Osteoblast (primary cell): ENCODE measurements around the gene ESAM. TPM values are rescaled to one million over a fixed set of nuclear protein-coding genes. Genes with fewer than 3 reads are reported as not detected.

Experiments used
- DNase-seq: peaks from one replicate; pipeline ENCODE4 v3.0.0; 2011; ENCODE audit warnings: low spot score, mixed read lengths; ENCODE audit not compliant: insufficient read length; ENCODE audit errors: missing footprints
- H2AFZ ChIP-seq: 2 replicates; pipeline ENCODE4 v1.6.0; 2011; ENCODE audit warnings: mild to moderate bottlenecking, low read length
- H3K27ac ChIP-seq: 2 replicates; pipeline ENCODE4 v1.5.1; 2011; ENCODE audit warnings: mild to moderate bottlenecking, low read depth, low read length, moderate library complexity
- H3K27me3 ChIP-seq: 2 replicates; pipeline ENCODE4 v1.6.0; 2012; ENCODE audit warnings: mild to moderate bottlenecking, control low read depth, inconsistent platforms, low read length, moderate library complexity; ENCODE audit not compliant: insufficient read depth
- H3K36me3 ChIP-seq: 2 replicates; pipeline ENCODE4 v1.5.1; 2011; ENCODE audit warnings: mild to moderate bottlenecking, low read length, control low read depth, moderate library complexity; ENCODE audit not compliant: insufficient read depth
- H3K4me1 ChIP-seq: 2 replicates; pipeline ENCODE4 v1.5.1; 2011; ENCODE audit warnings: mild to moderate bottlenecking, low read length, control low read depth, moderate library complexity; ENCODE audit not compliant: insufficient read depth
- H3K4me2 ChIP-seq: 2 replicates; pipeline ENCODE4 v1.6.0; 2011; ENCODE audit warnings: mild to moderate bottlenecking, low read length; ENCODE audit not compliant: insufficient read depth
- H3K4me3 ChIP-seq: fragments of 200-600 bp; sonication (generic); 3 replicates; pipeline ENCODE4 v1.5.1; 2012; ENCODE audit warnings: mild to moderate bottlenecking, low read length, inconsistent platforms; ENCODE audit not compliant: insufficient read depth
- H3K79me2 ChIP-seq: 2 replicates; pipeline ENCODE4 v1.6.0; 2012; ENCODE audit warnings: mild to moderate bottlenecking, low read length, control low read depth, inconsistent platforms; ENCODE audit not compliant: insufficient read depth
- H3K9me3 ChIP-seq: 2 replicates; pipeline ENCODE4 v1.5.1; 2011; ENCODE audit warnings: low read depth, low read length, control low read depth
- H4K20me1 ChIP-seq: 2 replicates; pipeline ENCODE4 v1.6.0; 2012; ENCODE audit warnings: mild to moderate bottlenecking, low read length, control low read depth; ENCODE audit not compliant: insufficient read depth
- total RNA-seq: library from RNA; depleted of rRNA; stranded (reverse); fragments of >200 nt; gene quantifications from 2 replicates; pipeline ENCODE4 v1.2.3, GENCODE V29; 2012
- TF ChIP-seq, protein P1 (sequence below): IDR thresholded peaks from 2 replicates; pipeline ENCODE4 v1.5.1; 2011; ENCODE audit warnings: mild to moderate bottlenecking, low read depth, low read length, moderate library complexity; ENCODE audit errors: extremely low read depth

ESAM gene
- total RNA-seq, 1 donor: under 0.01 TPM

DNA sequence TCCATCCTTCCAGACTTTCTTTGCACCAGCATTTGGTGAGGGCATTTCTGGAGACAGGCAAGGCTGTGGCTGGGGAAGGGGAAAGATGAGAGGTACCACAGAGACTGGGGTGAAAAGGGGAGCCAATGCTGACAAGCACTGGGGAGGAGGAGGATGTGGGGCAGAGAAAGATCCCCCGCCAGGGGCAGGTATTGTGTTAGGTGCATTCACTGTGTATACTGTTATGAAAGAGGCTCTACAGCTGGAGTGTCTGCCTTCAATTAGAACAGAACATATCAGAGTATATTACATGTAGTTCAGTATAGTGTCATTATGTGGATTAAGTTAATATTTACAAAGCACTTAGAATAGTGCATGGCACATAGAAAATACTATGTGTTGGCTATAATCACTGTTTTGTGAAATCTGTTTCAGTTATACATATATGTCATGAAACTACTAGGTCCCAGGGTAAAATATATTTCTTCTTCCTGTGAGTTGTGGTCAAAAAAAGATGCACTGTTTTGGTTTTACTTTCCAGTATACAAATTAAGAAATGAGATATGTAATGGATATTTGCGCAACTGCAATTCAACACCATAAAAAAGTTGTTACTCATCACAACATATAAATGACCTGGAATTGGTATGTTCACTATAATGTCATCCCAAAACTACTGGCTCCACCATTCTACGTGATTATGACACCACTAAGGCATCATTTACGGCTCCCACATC, 29.7 kb upstream of the ESAM start:
- TF ChIP-seq, protein P1, sequence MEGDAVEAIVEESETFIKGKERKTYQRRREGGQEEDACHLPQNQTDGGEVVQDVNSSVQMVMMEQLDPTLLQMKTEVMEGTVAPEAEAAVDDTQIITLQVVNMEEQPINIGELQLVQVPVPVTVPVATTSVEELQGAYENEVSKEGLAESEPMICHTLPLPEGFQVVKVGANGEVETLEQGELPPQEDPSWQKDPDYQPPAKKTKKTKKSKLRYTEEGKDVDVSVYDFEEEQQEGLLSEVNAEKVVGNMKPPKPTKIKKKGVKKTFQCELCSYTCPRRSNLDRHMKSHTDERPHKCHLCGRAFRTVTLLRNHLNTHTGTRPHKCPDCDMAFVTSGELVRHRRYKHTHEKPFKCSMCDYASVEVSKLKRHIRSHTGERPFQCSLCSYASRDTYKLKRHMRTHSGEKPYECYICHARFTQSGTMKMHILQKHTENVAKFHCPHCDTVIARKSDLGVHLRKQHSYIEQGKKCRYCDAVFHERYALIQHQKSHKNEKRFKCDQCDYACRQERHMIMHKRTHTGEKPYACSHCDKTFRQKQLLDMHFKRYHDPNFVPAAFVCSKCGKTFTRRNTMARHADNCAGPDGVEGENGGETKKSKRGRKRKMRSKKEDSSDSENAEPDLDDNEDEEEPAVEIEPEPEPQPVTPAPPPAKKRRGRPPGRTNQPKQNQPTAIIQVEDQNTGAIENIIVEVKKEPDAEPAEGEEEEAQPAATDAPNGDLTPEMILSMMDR: no peak
- no peak for DNase-seq
- H4K20me1 ChIP-seq: peaks cover 77% of the 10 kb centered on the region

DNA sequence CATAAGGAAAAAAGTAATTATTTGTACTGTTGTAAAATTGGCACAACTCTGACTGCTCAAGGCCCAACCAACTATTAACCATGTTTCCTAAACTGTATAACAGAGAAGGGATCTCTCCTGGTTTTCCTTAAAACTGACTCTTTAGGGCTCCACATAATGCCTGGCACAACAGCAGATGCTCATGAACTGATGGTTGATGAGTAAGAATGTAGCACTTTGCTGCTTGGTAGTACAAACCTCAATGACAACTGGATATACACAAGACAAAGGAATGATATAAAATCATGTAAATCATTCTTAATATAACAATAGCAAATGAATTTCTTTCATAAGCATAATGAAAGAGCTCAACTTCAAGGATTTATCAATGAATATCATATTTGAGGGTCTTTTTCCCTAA, 26.4 kb upstream of the ESAM start:
- TF ChIP-seq, protein P1: no peak

More for the DNA sequence above, 29.7 kb upstream of the ESAM start:
- H3K4me2 ChIP-seq: no peak overlapping the region
- no peaks in the 10 kb centered on the region for H3K27me3 ChIP-seq
- H3K4me3 ChIP-seq: no peak overlapping the region
- no peaks in the 10 kb centered on the region for H3K4me1 ChIP-seq
- H3K27ac ChIP-seq: no peak overlapping the region
- H3K9me3 ChIP-seq: no peaks in the 10 kb centered on the region
- H2AFZ ChIP-seq: no peak overlapping the region
- H3K79me2 ChIP-seq: peaks cover 93% of the 10 kb centered on the region
- no peaks in the 10 kb centered on the region for H3K36me3 ChIP-seq

DNA sequence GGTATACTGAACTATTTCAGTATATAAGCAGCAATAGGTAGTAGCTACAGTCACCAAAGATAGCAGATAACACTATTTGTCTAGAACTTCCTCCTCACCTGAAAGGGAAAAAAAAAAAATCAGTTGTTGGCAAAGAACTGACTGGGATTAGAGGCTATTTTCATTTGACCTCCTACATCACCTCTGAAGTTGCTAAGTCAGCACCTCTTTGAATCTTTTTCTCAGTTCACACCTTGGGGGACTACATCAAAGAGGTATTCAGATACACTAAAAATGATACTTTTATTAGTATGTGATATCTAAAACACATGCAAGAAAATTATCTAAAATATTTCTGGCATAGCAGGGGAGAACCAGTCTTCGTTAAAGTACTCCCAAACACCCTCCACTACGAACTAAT, 22.0 kb upstream of the ESAM start:
- Histone ChIP-seq H3K79me2 (peaks cover 43% of the 10 kb centered on the region), H3K27me3 (no peaks in the 10 kb centered on the region)

More for the DNA sequence above, 26.4 kb upstream of the ESAM start:
- no peak overlapping the region for H2AFZ ChIP-seq
- no peak for DNase-seq
- H3K27me3 ChIP-seq: no peaks in the 10 kb centered on the region
- H3K4me1 ChIP-seq: no peaks in the 10 kb centered on the region
- H3K4me2 ChIP-seq: no peak overlapping the region
- H3K9me3 ChIP-seq: no peaks in the 10 kb centered on the region
- H3K79me2 ChIP-seq: peaks cover 83% of the 10 kb centered on the region
- no peak overlapping the region for H3K27ac ChIP-seq
- no peak overlapping the region for H3K4me3 ChIP-seq
- H3K36me3 ChIP-seq: no peaks in the 10 kb centered on the region
- peaks cover 68% of the 10 kb centered on the region for H4K20me1 ChIP-seq

DNA sequence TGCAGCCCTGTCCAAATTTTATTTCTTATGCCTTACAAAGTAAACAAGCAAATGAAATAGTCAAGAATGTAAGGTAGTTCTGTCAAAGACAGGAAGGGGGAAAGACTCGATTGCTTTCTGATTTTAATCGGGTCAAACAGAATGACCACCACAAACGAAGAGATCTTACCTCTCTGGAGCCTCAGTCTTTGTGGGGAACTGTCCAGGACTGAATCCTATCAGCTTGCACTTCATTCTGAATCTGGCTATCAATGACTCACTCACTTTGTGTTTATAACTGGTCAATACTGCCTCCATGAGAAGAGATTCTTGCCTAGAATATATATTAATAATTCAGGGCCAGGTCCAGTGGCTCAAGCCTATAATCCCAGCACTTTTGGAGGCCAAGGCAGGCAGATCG, 20.9 kb upstream of the ESAM start:
- peaks cover 25% of the 10 kb centered on the region for H4K20me1 ChIP-seq
- H3K27me3 ChIP-seq: no peaks in the 10 kb centered on the region
- no peak overlapping the region for H3K4me3 ChIP-seq
- H3K4me1 ChIP-seq: no peaks in the 10 kb centered on the region
- TF ChIP-seq, protein P1: no peak
- no peaks in the 10 kb centered on the region for H3K36me3 ChIP-seq
- H3K27ac ChIP-seq: no peak overlapping the region
- H3K9me3 ChIP-seq: no peaks in the 10 kb centered on the region
- DNase-seq: no peak
- no peak overlapping the region for H2AFZ ChIP-seq
- no peak overlapping the region for H3K4me2 ChIP-seq
- peaks cover 38% of the 10 kb centered on the region for H3K79me2 ChIP-seq

More for the DNA sequence above, 22.0 kb upstream of the ESAM start:
- no peak for DNase-seq
- Histone ChIP-seq H4K20me1 (peaks cover 34% of the 10 kb centered on the region), H2AFZ (no peak overlapping the region), H3K4me2 (no peak overlapping the region), H3K36me3 (no peaks in the 10 kb centered on the region), H3K27ac (no peak overlapping the region), H3K4me1 (no peaks in the 10 kb centered on the region), H3K4me3 (no peak overlapping the region), H3K9me3 (no peaks in the 10 kb centered on the region)
- TF ChIP-seq, protein P1: no peak
